ENCODE results near the gene NRXN3. TPM values are rescaled to one million over a fixed set of nuclear protein-coding genes. Genes with fewer than 3 reads are reported as not detected.

Gene NRXN3
- polyA plus RNA-seq, 1 of the 3 experiments (the other 2 are of a cell fraction): 1.6 TPM

DNA sequence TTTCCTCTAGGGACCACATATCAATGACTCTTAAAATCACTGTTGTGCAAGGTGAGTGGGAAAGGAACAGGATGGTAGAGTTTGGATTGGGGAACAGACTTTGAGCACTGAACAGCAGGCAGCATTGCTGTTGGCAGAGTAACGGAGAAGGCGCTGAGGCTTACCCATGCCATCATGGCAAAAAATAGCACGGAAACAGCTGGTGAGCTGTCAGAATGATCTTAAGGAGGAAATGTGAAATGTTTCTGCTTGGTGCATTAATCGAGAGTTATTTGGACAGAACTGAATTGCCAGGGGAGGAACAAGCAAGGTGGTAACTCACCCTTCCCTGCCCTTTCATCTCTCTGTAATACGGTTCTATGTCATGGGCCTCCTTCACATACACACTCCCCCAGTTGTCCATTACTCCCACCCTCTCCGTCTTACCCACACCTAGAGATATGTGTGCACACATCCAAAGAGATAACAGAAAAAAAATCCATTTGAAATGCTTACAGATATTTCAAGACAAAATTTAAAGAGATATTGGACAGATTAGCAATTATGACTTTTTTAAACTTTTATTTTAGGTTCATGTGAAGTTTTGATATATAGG lies 1468.6 kb downstream of the NRXN3 start:
- H3K4me2 ChIP-seq: no peak overlapping the region
- TF ChIP-seq SIN3A (IDR thresholded peaks at IDR 0.05; ENCODE audit: borderline replicate concordance, low read depth, low read length) (no peak), TAF1 (IDR thresholded peaks at IDR 0.05; ENCODE audit: borderline replicate concordance, low read depth, low read length) (no peak), TEAD4 (IDR thresholded peaks at IDR 0.05; ENCODE audit: borderline replicate concordance, insufficient read depth) (no peak), CHD2 (IDR thresholded peaks at IDR 0.05; ENCODE audit: low read length, partially characterized antibody) (no peak), MEF2A (IDR thresholded peaks at IDR 0.05; ENCODE audit: borderline replicate concordance, low read depth) (no peak), GATA2 (CRISPR knock-in tag; IDR thresholded peaks at IDR 0.05) (no peak), YY1 (IDR thresholded peaks at IDR 0.05; ENCODE audit: low read depth) (no peak), EZH2phosphoT487 (IDR thresholded peaks at IDR 0.05; ENCODE audit: borderline replicate concordance, low read depth) (no peak)
- TF ChIP-seq, protein P1, sequence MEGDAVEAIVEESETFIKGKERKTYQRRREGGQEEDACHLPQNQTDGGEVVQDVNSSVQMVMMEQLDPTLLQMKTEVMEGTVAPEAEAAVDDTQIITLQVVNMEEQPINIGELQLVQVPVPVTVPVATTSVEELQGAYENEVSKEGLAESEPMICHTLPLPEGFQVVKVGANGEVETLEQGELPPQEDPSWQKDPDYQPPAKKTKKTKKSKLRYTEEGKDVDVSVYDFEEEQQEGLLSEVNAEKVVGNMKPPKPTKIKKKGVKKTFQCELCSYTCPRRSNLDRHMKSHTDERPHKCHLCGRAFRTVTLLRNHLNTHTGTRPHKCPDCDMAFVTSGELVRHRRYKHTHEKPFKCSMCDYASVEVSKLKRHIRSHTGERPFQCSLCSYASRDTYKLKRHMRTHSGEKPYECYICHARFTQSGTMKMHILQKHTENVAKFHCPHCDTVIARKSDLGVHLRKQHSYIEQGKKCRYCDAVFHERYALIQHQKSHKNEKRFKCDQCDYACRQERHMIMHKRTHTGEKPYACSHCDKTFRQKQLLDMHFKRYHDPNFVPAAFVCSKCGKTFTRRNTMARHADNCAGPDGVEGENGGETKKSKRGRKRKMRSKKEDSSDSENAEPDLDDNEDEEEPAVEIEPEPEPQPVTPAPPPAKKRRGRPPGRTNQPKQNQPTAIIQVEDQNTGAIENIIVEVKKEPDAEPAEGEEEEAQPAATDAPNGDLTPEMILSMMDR (IDR thresholded peaks at IDR 0.05): no peak
- TF ChIP-seq, protein P2, sequence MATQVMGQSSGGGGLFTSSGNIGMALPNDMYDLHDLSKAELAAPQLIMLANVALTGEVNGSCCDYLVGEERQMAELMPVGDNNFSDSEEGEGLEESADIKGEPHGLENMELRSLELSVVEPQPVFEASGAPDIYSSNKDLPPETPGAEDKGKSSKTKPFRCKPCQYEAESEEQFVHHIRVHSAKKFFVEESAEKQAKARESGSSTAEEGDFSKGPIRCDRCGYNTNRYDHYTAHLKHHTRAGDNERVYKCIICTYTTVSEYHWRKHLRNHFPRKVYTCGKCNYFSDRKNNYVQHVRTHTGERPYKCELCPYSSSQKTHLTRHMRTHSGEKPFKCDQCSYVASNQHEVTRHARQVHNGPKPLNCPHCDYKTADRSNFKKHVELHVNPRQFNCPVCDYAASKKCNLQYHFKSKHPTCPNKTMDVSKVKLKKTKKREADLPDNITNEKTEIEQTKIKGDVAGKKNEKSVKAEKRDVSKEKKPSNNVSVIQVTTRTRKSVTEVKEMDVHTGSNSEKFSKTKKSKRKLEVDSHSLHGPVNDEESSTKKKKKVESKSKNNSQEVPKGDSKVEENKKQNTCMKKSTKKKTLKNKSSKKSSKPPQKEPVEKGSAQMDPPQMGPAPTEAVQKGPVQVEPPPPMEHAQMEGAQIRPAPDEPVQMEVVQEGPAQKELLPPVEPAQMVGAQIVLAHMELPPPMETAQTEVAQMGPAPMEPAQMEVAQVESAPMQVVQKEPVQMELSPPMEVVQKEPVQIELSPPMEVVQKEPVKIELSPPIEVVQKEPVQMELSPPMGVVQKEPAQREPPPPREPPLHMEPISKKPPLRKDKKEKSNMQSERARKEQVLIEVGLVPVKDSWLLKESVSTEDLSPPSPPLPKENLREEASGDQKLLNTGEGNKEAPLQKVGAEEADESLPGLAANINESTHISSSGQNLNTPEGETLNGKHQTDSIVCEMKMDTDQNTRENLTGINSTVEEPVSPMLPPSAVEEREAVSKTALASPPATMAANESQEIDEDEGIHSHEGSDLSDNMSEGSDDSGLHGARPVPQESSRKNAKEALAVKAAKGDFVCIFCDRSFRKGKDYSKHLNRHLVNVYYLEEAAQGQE (IDR thresholded peaks at IDR 0.05; ENCODE audit: low read depth, low read length): no peak
- TF ChIP-seq, protein P3, sequence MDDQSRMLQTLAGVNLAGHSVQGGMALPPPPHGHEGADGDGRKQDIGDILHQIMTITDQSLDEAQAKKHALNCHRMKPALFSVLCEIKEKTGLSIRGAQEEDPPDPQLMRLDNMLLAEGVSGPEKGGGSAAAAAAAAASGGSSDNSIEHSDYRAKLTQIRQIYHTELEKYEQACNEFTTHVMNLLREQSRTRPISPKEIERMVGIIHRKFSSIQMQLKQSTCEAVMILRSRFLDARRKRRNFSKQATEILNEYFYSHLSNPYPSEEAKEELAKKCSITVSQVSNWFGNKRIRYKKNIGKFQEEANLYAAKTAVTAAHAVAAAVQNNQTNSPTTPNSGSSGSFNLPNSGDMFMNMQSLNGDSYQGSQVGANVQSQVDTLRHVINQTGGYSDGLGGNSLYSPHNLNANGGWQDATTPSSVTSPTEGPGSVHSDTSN (IDR thresholded peaks at IDR 0.05): no peak
- TF ChIP-seq, protein P4, sequence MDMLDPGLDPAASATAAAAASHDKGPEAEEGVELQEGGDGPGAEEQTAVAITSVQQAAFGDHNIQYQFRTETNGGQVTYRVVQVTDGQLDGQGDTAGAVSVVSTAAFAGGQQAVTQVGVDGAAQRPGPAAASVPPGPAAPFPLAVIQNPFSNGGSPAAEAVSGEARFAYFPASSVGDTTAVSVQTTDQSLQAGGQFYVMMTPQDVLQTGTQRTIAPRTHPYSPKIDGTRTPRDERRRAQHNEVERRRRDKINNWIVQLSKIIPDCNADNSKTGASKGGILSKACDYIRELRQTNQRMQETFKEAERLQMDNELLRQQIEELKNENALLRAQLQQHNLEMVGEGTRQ (IDR thresholded peaks at IDR 0.05; ENCODE audit: borderline replicate concordance, low read depth, low read length): no peak
- TF ChIP-seq, protein P5, sequence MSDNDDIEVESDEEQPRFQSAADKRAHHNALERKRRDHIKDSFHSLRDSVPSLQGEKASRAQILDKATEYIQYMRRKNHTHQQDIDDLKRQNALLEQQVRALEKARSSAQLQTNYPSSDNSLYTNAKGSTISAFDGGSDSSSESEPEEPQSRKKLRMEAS (IDR thresholded peaks at IDR 0.05; ENCODE audit: low read depth): no peak
- no peaks in the 10 kb centered on the region for H3K36me3 ChIP-seq (replicated peaks in 1 of 2; ENCODE audit: control insufficient read depth in 1 of 2, insufficient read depth in 2 of 2, low read length in 1 of 2)
- H3K27ac ChIP-seq (ENCODE audit: low read depth in 2 of 2, low read length in 1 of 2): no peak overlapping the region
- no peaks in the 10 kb centered on the region for H3K9me2 ChIP-seq
- 32% methylated on average over 6 of the region's 6 CpGs for WGBS (ENCODE audit: low lambda C conversion rate)
- DNase-seq: no peak
- H3K4me3 ChIP-seq (ENCODE audit: low read depth in 2 of 2, low read length in 1 of 2): no peak overlapping the region
- H2AFZ ChIP-seq (ENCODE audit: low read depth): no peak overlapping the region
- ChIA-PET POLR2A (no interaction called here), CTCF (no interaction called here)
- H3K9ac ChIP-seq: no peak overlapping the region
- no peaks in the 10 kb centered on the region for H3F3A ChIP-seq (replicated peaks; ENCODE audit: insufficient read depth)
- H3K9me3 ChIP-seq: no peaks in the 10 kb centered on the region
- H3K79me2 ChIP-seq (ENCODE audit: insufficient read depth): no peaks in the 10 kb centered on the region
- H3K27me3 ChIP-seq (ENCODE audit: insufficient read depth): no peaks in the 10 kb centered on the region
- H4K20me1 ChIP-seq (ENCODE audit: insufficient read depth): no peaks in the 10 kb centered on the region
- H3K4me1 ChIP-seq (ENCODE audit: control insufficient read depth in 1 of 2, insufficient read depth in 2 of 2, low read depth in 1 of 2, low read length in 1 of 2): no peaks in the 10 kb centered on the region

Measured in SK-N-SH (cell line).